Activated T-helper 2 cell treated with anti-CD3 and anti-CD28 coated beads, Interferon-gamma antibody, Interleukin-2, Interleukin-4, amounts not matched to agents 10 μg/mL and 5 μg/mL and 100 μg/mL, durations not matched to agents 14 hours and 24 hours and 36 hours (primary cell): ENCODE measurements around the gene OCIAD2. TPM values are rescaled to one million over a fixed set of nuclear protein-coding genes. Genes with fewer than 3 reads are reported as not detected.
A peak's percentile ranks its signal among the peaks of the same experiment; 100 is the strongest.
"Not testable (repeated sequence)": the region's sequence is repeated elsewhere in the genome, so short reads cannot be mapped to it uniquely, and the experiment has no call there.

ENCODE experiments used
- DNase-seq: peaks from one replicate; pipeline ENCODE4 v3.0.0; 2021; ENCODE audit warnings: low spot score
- H3K27ac Mint-ChIP-seq: one replicate; pipeline ENCODE4 v1.8.0; 2021; ENCODE audit warnings: mixed read lengths
- H3K27me3 Mint-ChIP-seq: one replicate; pipeline ENCODE4 v1.8.0; 2021; ENCODE audit warnings: low read depth, mixed read lengths
- H3K36me3 Mint-ChIP-seq: one replicate; pipeline ENCODE4 v1.8.0; 2021; ENCODE audit warnings: low read depth, mixed read lengths
- H3K4me1 Mint-ChIP-seq: one replicate; pipeline ENCODE4 v1.8.0; 2021; ENCODE audit warnings: low read depth, mixed read lengths
- H3K4me3 Mint-ChIP-seq: one replicate; pipeline ENCODE4 v1.8.0; 2021; ENCODE audit warnings: low read depth, mild to moderate bottlenecking, moderate library complexity, mixed read lengths
- H3K9me3 Mint-ChIP-seq: one replicate; pipeline ENCODE4 v1.8.0; 2021; ENCODE audit warnings: mixed read lengths
- intact Hi-C: fragments of 100-400 bp; cut with micrococcal nuclease; formaldehyde crosslinking; loops from one replicate; pipeline ENCODE4 v1.15.1; 2023
- total RNA-seq: library from RNA; stranded (reverse); gene quantifications from 2 replicates; pipeline ENCODE4 v1.2.3, GENCODE V29; 2022

OCIAD2 gene
- total RNA-seq, 1 donor from 2014 or later: 63.0 TPM

DNA sequence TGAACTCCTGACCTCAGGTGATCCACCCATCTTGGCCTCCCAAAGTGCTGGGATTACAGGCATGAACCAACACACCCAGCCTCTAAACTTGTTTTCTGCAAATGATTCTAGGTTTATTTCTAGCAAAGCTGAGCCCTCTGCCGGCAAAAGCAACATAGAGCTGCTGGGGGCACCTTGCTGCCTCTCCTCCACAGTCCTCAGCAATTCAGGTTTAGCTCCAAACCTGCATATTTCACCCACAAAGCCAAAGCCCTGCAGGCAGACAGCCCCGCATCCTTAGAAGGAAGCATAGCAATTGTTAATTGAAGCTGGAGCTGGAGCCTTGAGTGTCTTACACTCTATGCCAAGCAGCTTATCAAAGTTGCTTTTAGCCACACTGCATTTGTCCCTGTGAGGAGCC, 24.9 kb upstream of the OCIAD2 start:
- DNase-seq: no peak
- Mint-ChIP-seq H3K36me3 (no peaks in the 10 kb centered on the region), H3K4me1 (no peaks in the 10 kb centered on the region), H3K9me3 (peaks cover 4% of the 10 kb centered on the region), H3K4me3 (no peak overlapping the region), H3K27me3 (no peaks in the 10 kb centered on the region), H3K27ac (no peak overlapping the region)
- intact Hi-C loops: no loop called here

DNA sequence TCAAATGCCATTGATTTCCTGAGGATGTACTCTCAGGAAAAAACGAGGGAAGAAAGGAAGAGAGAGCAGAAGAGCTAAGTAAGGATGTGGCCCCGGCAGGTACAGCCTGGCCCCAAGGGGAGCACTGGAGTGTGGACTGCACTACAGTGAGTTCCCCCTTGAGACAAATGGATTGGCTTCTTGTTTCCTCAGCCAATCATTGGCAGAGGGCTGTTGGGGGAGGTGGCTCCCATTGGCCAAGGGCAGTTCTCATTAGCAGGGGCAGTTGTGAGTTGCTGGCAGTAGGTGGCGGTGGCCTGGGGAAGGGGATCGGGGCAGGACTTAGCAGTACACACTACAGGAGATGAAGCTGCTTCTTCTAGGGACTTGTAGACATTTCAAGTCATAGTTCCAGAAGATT, 24.1 kb upstream of the OCIAD2 start:
- Mint-ChIP-seq H3K4me1 (no peaks in the 10 kb centered on the region), H3K27me3 (no peaks in the 10 kb centered on the region), H3K36me3 (no peaks in the 10 kb centered on the region), H3K27ac (no peak overlapping the region), H3K4me3 (no peak overlapping the region), H3K9me3 (peaks cover 4% of the 10 kb centered on the region)
- DNase-seq: no peak
- intact Hi-C loops: no loop called here

DNA sequence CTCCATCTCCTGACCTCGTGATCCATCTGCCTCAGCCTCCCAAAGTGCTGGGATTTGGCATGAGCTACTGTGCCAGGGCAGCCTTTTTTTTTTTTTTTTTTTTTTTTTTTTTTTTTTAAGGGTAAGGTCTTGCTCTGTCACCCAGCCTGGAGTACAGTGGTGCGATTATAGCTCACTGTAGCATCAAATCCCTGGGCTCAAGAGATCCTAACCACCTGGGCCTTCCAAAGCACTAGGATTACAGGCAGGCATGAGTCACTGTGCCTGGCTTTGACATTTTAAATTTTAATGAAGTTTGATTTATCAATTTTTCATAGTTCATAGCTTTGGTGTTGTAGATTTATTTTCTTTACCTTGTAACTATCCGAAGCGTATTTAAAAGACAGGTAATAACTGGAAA, 17.8 kb upstream of the OCIAD2 start:
- H3K27ac Mint-ChIP-seq: no peak overlapping the region
- H3K27me3 Mint-ChIP-seq: peaks cover 1% of the 10 kb centered on the region
- H3K9me3 Mint-ChIP-seq: peaks cover 1% of the 10 kb centered on the region
- H3K36me3 Mint-ChIP-seq: no peaks in the 10 kb centered on the region
- no peak overlapping the region for H3K4me3 Mint-ChIP-seq
- H3K4me1 Mint-ChIP-seq: no peaks in the 10 kb centered on the region
- no peak for DNase-seq
- intact Hi-C loops: no loop called here

- H3K9me3 Mint-ChIP-seq, H3K4me3 Mint-ChIP-seq, DNase-seq, H3K4me1 Mint-ChIP-seq, intact Hi-C loops, H3K27me3 Mint-ChIP-seq, H3K36me3 Mint-ChIP-seq, H3K27ac Mint-ChIP-seq: not testable (repeated sequence)
These were observed 16.5 kb upstream of the OCIAD2 start for GRCh38 chr4:48923065-48923464.

GRCh38 chr4:48914311-48914710, 7.7 kb upstream of the OCIAD2 start:
- Mint-ChIP-seq H3K27me3 (peaks cover 9% of the 10 kb centered on the region), H3K36me3 (no peaks in the 10 kb centered on the region), H3K4me3 (no peak overlapping the region), H3K4me1 (peaks cover 5% of the 10 kb centered on the region), H3K9me3 (no peaks in the 10 kb centered on the region), H3K27ac (no peak overlapping the region)
- intact Hi-C loops: no loop called here
- DNase-seq: no peak

GRCh38 chr4:48913346-48913745, 6.8 kb upstream of the OCIAD2 start:
- Mint-ChIP-seq H3K36me3 (no peaks in the 10 kb centered on the region), H3K9me3 (no peaks in the 10 kb centered on the region), H3K4me1 (peaks cover 5% of the 10 kb centered on the region), H3K27me3 (peaks cover 9% of the 10 kb centered on the region), H3K27ac (no peak overlapping the region), H3K4me3 (no peak overlapping the region)
- DNase-seq: no peak
- intact Hi-C loops: no loop called here

- no peak for DNase-seq
- no peaks in the 10 kb centered on the region for H3K36me3 Mint-ChIP-seq
- peaks cover 5% of the 10 kb centered on the region for H3K4me1 Mint-ChIP-seq
- no peak overlapping the region for H3K4me3 Mint-ChIP-seq
- H3K27me3 Mint-ChIP-seq: peaks cover 9% of the 10 kb centered on the region
- intact Hi-C loops: no loop called here
- no peaks in the 10 kb centered on the region for H3K9me3 Mint-ChIP-seq
- H3K27ac Mint-ChIP-seq: no peak overlapping the region
These were observed 5.8 kb upstream of the OCIAD2 start for GRCh38 chr4:48912349-48912748.

DNA sequence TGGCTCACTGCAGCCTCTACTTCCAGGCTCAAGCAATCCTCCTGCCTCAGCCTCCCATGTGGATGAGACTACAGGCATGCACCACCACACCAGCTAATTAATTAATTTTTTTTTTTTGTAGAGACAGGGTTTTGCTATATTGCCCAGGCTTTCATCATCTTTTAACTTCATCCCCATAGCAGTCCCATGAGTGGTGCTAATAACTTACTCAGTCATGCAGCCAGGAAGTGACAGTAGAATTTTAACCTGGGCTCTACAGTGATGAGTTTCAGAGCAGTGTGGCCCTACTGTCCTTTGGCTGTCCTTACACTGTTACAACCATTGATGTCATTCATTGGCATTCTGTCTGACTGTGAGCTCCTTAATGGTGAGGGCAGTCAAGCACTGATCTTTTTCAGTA, 3.9 kb upstream of the OCIAD2 start:
- no peaks in the 10 kb centered on the region for H3K27me3 Mint-ChIP-seq
- no peak overlapping the region for H3K27ac Mint-ChIP-seq
- no peaks in the 10 kb centered on the region for H3K9me3 Mint-ChIP-seq
- no peak overlapping the region for H3K4me3 Mint-ChIP-seq
- peaks cover 15% of the 10 kb centered on the region for H3K4me1 Mint-ChIP-seq
- intact Hi-C loops: no loop called here
- no peaks in the 10 kb centered on the region for H3K36me3 Mint-ChIP-seq
- DNase-seq: no peak

DNA sequence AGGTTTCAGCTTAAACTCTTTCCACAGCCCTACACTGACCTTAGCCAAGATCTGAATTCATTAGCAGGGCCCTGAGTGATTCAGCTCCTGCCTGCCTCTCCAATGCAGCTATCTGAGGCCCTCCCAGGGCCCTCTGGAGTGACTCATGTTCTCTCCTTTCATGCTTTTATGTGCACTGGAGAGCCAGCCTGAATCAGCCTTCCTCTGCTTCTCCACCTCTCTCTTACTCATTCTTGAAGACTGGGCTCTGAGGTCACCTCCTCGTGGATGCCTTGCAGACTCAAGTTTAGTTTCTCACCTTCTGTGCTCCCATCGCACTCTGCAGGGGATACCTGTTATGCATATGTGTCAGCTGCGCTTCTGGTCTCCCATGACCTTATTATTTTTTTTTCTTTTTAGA, 3.1 kb upstream of the OCIAD2 start:
- no peak overlapping the region for H3K4me3 Mint-ChIP-seq
- intact Hi-C loops: loop anchor here (2.0 to 5.0 kb wide), 4 partner anchors 53 to 227 kb away; partner anchors contain the start of gene FRYL

GRCh38 chr4:48908687-48909086, 2.1 kb upstream of the OCIAD2 start:
- peaks cover 12% of the 10 kb centered on the region for H3K36me3 Mint-ChIP-seq
- no peaks in the 10 kb centered on the region for H3K27me3 Mint-ChIP-seq
- no peak for DNase-seq
- intact Hi-C loops: loop anchor here (2.0 to 5.0 kb wide), 4 partner anchors 54 to 226 kb away; partner anchors contain the start of gene FRYL
- H3K4me1 Mint-ChIP-seq: peaks cover 26% of the 10 kb centered on the region
- no peak overlapping the region for H3K27ac Mint-ChIP-seq
- peak overlapping the region; percentile 35 for H3K4me3 Mint-ChIP-seq
- H3K9me3 Mint-ChIP-seq: no peaks in the 10 kb centered on the region

More for the DNA sequence above, 3.1 kb upstream of the OCIAD2 start:
- DNase-seq: no peak
- Mint-ChIP-seq H3K27me3 (no peaks in the 10 kb centered on the region), H3K9me3 (no peaks in the 10 kb centered on the region), H3K27ac (peak overlapping the region; percentile 5), H3K36me3 (peaks cover 6% of the 10 kb centered on the region), H3K4me1 (peaks cover 23% of the 10 kb centered on the region)

DNA sequence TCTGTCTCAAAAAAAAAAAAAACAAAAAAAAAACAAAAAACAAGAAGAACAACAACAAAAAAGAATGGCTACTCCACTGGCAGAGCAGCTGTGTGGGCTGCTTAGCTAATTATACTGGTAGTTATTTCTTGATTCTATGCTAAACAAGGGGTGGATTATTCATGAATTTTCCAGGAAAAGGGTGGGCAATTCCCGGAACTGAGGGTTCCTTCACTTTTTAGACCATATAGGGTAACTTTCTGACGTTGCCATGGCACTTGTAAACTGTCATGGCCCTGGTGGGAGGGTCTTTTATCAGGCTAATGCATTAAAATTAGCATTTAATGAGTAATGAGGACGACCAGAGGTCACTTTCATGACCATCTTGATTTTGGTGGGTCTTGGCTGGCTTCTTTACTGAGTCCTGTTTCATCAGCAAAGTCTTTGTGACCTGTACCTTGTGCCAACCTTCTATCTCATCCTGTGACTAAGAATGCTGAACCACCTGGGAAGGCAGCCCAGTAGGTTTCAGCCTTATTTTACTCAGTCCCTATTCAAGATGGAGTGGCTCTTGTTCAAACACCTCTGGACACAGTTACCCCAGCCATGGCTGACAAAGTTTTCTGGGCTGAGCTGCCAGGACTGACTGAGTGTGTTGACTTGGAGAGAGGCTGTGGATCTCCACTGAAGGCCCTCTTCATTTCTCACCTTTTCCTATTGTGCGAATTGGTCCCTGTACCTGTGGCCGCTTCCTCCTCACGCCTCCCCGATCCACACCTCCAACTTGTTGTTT, 1.3 kb upstream of the OCIAD2 start:
- no peak for DNase-seq
- H3K36me3 Mint-ChIP-seq: peaks cover 14% of the 10 kb centered on the region
- intact Hi-C loops: loop anchor here (2.0 to 5.0 kb wide), 5 partner anchors 55 to 329 kb away; partner anchors contain the start of gene FRYL
- no peaks in the 10 kb centered on the region for H3K9me3 Mint-ChIP-seq
- peaks cover 26% of the 10 kb centered on the region for H3K4me1 Mint-ChIP-seq
- peak overlapping the region; percentile 15 for H3K27ac Mint-ChIP-seq
- H3K27me3 Mint-ChIP-seq: no peaks in the 10 kb centered on the region
- peak overlapping the region; percentile 35 for H3K4me3 Mint-ChIP-seq

DNA sequence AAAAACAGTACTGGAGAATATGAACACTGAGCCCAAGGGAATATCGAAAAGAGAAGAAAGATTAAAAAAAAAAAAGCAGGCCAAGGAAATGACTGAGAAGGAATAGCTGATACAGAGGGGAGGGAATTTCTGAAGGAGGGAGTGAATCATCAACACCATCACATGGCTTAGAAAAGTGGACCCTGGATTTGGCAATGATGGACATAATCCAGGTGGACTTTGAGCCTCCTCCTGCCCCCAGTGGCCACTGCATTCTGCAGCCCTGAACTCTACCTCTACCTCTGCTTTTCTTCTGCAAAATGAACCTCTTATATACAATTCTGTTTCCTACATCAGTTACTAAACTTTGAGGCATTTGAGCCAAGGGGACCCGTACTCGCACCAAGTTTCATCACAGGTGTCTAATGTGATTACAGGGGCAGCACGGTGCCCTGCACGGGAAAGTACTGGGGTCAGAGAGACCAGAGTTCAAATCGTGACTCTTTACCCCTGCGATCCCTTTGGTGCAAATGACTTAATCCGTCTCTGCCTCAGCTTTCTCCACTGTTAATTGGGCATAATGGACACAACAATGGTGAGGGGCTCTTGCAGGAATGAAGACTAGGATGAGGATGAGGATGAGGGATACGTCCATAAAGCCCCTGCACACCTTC, 1.1 kb downstream of the OCIAD2 start:
- Mint-ChIP-seq H3K27me3 (no peaks in the 10 kb centered on the region), H3K4me3 (peak overlapping the region; percentile 83), H3K4me1 (peaks cover 29% of the 10 kb centered on the region), H3K9me3 (no peaks in the 10 kb centered on the region), H3K36me3 (peaks cover 31% of the 10 kb centered on the region), H3K27ac (peak overlapping the region; percentile 60)
- DNase-seq: no peak
- intact Hi-C loops: loop anchor here (1.0 to 5.0 kb wide), 3 partner anchors 75 to 327 kb away; no protein-coding TSS in a partner anchor

DNA sequence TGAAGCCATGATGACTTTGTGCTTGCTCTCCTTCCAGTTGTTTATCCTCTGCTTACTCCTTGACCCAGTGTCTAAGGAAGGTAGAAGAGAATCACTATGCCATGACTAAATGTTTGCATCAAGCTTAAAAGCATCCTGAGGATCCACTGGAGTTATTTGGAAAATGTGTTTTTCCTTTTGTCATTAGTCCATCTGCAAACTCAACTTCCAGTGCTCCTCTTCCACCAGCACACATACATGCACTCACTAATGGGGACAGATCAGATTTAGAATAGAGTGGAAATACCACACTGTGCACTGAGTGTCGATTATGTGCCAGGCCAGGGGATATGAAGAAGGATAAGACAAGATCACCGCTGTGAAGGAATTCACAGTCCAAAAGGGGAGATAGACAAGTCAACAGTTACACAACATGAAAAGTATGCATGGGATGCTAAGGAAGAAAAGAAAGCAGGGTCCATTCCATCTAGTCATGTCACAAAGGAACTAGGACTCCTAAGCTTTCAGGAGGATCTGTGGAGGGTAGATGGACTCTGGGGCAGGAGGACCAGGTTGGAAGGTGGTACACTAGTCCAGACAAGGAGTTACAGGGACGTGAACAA, 1.9 kb downstream of the OCIAD2 start:
- Mint-ChIP-seq H3K4me1 (peaks cover 33% of the 10 kb centered on the region), H3K36me3 (peaks cover 37% of the 10 kb centered on the region), H3K27me3 (no peaks in the 10 kb centered on the region), H3K27ac (peak overlapping the region; percentile 1), H3K4me3 (peak overlapping the region; percentile 83), H3K9me3 (no peaks in the 10 kb centered on the region)
- intact Hi-C loops: loop anchor here (5.0 kb wide), 1 partner anchor 222 kb away; no protein-coding TSS in a partner anchor
- DNase-seq: no peak
